ENCODE measurements around the gene CACNA1H.
"Not testable (repeated sequence)": the region's sequence is repeated elsewhere in the genome, so short reads cannot be mapped to it uniquely, and the experiment has no call there.

Gene CACNA1H

DNA sequence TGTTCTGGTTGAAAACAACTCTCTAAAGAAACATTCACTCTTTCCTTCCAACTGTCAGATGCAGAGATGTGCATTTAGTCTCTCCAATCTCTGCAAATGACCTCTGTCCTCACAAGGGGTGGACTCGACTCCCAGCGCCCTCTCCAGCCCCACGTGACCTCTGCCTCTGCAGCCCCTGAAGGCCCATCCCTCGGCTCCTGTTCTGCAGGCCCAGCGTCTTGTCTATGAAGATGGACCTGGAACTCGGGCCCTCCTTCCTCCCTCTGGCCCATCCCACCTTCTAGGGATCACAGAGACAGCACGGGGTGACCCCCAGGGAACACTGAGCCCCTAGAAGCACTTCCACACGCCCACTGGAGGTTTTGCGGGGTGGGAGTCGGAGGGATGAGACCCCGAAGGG, 90.5 kb downstream of the CACNA1H start:
- DNase-seq (ENCODE audit: low read depth in 2 of 3, low spot score in 2 of 3): not testable (repeated sequence)

DNA sequence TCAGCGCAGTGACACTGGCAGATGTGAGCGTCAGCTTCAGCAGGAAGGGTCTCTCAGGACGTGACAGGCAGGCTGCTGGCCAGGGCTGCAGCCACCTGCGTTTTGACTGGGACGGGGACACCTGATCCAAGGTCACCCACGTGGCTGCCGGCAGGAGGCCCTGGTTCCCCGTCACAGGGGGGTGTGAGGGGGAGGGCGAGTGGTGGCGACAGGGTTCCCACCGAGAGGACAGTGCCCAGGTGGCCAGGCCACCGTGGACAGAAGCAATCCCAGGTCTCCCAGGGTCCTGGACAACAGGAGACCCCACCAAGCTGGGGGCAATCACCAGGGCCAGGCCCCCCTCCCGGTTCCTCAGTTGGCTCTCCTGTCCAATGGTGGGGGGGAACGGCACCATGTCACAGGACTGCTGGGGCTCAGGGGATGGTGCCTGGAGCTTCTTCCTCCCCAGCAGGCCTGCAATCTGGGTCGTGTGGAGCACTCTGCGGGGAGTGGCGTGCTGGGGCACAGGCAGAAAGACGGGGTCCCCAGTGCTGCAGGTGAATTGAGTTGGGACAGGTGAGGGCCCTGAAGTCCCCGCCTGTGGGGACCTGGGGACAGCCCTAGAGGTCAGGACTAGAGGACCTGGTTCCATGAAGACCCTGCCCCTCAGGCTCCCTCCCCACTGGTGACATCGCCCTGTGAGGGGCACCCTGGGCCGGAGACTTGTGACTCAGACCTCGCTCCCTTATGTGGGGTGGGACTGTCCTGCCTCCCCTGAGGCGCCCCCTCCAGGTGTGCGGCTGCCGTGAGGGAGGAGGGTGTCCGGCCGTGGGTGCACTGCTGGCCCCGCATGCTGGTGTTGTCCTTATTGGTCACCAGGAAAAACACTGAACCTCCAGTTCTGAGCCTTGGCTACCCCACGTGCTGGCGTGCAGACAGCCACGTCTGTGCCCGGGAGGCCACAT, 91.3 kb downstream of the CACNA1H start:
- not testable (repeated sequence) for DNase-seq (ENCODE audit: low read depth in 2 of 3, low spot score in 2 of 3)

DNA sequence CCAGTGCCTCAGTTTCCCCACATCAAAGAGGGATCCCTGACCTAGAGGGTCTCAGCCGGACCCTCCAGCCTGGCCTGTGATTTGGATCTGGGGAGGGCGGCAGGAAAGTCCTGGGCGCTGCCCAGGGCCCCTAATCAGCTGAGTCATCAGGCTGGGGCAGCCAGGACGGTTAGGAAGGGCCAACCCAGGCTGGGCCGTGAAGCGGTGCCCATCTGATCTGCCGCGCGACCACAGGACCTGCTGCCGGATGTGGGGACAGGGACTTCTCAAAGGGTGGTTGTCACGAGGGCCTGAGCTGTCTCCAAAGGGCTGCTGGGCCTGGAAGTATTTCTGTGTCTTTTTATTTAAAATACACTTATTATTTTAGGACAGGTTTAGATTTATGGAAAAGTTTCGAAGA, 92.0 kb downstream of the CACNA1H start:
- DNase-seq (ENCODE audit: low read depth in 2 of 3, low spot score in 2 of 3): no peak

DNA sequence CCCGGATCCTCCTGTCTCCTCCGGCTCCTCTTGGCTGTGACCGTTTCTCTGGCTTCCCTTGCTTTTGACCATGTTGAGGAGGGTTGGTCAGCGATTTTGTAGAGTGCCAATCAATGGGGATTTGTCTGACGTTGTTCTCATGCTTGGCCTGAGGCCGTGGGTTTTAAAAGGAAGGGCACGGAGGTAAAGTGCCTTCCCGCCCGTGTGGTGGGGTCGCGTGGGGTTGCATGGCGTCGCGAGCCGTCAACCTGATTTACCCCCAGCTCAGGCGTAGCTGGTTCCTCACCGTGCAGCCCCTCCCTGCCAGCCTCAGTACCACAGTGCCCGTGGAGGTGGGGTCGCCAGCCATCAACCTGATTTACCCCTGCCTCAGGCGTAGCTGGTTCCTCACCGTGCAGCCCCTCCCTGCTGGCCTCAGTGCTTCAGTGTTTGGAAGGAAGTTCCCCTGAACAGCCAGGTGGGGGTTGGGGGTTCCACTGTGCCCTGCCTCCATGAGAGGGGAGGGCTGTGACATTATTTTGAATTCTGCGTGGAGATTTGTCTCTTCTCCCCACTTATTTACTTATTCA, 92.6 kb downstream of the CACNA1H start:
- no peak for DNase-seq (ENCODE audit: low read depth in 2 of 3, low spot score in 2 of 3)

DNA sequence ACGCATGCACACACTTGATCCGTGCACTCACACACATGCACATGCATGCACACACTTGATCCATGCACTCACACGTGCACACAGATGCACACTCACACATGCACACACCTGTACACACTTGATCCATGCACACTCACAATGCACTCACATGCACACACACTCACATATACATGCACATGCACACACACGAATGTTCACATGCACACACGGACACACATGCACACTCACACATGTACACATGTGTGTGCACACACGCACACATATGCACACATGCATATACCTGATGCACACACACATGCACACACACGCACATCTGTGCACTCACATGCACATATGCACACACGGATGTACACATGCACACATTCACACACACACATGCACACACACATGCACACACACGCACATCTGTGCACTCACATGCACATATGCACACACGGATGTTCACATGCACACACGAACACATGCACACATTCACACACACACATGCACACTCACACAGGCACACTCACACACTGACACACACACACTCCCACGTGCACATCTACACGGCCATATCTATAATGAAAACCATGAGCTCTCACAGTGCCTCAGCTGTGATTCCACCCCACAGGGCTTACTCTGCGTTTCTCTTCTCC, 95.1 kb downstream of the CACNA1H start:
- not testable (repeated sequence) for DNase-seq (ENCODE audit: low read depth in 2 of 3, low spot score in 2 of 3)

DNA sequence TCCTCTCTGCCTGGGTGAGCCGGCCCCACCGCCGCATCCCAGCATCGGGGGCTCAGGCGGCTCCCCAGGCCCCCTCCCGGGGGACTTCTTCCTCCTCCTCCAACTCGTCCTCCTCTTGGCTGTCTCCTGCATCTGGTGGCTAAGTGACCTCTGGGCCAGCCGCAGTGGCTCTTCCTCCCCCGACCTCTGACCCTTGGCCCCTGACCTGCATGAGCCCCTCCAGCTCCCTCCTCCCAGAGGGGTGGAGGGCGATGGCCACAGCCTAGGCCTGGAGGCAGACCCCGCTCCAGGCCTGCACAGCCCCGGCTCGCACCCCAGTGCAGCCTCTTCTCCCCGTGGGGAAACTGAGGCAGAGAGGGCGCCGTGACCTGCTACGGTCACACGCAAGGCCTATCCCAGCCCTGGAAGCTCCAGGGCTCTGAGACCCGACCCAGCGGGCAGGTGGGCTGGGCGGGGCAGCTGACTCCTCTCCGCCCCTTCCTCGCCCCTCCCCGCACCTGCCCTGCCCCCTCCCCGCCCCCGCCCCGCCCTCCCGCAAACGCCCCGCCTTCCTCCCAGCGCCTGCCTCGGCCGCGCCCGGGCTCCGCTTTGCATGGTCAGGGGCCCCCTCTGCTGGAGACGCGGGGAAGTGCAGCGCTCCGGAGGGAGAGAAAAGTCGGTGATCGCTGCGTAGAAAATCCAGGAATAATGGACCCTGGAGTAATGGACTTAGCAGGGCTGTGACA, 96.3 kb downstream of the CACNA1H start:
- not testable (repeated sequence) for DNase-seq (ENCODE audit: low read depth in 2 of 3, low spot score in 2 of 3)

DNA sequence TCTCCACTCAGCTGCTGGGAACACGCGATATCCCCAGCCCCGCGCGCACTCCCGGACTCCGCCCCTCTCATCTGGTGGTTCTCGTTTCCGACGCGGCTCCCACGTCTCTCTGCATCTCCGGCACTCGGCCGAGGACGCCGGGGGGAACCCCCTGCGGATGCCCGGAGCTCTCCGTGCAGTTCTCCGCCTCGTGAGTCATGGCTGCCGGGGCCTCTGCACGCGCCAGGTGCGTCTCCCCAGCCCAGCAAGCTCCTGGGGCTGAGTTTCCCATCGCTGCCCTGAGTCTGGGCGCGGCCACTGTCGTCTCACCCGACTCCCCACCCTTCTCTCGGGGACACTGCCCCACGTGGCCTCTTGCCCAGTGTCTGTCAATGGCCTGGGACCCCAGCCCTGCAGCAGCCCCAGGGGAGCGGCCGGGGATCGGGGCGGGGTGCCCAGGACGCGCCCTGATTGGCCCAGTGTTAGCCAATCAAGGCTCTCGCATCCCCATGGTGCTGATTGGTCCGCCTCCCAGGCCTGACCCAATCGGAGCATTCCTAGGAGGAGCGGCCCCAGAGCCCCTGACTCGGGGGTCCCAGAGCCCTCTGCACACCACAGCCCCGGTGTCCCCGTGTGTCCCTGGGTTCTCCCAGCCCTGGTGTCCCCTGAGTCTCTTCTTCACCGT, 100.9 kb downstream of the CACNA1H start:
- not testable (repeated sequence) for DNase-seq (ENCODE audit: low read depth in 2 of 3, low spot score in 2 of 3)

DNA sequence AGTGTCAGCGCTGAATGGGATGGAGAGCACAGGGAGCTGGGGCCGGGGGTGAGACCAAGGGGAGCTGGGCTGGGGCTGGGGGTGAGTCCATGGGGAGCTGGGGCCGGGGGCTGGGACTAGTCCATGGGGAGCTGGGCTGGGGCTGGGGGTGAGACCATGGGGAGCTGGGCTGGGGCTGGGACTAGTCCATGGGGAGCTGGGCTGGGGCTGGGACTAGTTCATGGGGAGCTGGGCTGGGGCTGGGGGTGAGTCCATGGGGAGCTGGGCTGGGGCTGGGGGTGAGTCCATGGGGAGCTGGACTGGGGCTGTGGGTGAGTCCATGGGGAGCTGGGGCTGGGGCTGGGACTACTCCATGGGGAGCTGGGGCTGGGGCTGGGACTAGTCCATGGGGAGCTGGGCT, 101.9 kb downstream of the CACNA1H start:
- DNase-seq (ENCODE audit: low read depth in 2 of 3, low spot score in 2 of 3): not testable (repeated sequence)

DNA sequence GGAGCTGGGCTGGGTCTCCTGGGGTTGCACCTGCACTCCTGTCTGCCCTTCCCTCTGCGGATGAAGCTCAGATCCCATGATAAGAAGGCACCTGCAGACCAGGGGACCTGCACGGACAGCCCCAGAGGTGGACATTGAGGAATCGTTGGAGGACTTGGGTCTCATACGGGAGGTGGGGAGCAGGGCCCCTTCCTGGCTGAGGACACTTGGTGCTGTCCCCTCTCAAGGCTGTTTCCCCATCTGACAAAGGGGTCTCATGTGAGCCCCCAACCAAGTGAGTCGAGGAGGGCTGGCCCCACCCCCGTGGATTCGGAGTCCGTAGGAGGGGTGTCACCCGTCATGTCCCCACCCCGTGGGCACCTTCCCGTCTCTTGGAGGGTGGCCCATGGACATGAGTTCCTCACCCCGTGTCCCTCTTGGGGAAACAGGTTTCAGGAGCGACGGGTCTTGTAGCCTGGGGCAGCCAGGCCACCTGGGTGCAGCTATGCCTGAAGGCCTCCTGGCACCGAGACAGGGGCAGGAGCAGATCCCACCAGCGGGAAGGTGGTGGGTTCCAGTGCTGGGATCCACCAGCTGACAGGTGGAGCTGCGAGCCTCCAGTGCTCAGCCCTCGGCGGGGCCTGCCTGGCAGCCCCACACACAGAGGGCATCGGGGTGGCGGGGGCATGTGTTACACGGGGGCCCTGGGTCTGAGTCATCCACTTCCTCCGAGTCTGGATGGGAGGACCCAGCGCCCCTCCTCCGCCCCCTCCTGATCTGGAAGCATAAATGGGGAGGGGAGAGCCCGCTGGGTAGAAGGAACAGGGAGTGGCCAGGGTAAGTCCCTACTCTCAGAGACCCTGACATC, 102.6 kb downstream of the CACNA1H start, which contains the start of gene TPSD1:
TSS of gene TPSD1 (plus strand) at position 794 of the 847 bp plus-strand sequence. CDS start 212 bp downstream, outside the sequence.
- DNase-seq (ENCODE audit: low read depth in 2 of 3, low spot score in 2 of 3): not testable (repeated sequence)

DNA sequence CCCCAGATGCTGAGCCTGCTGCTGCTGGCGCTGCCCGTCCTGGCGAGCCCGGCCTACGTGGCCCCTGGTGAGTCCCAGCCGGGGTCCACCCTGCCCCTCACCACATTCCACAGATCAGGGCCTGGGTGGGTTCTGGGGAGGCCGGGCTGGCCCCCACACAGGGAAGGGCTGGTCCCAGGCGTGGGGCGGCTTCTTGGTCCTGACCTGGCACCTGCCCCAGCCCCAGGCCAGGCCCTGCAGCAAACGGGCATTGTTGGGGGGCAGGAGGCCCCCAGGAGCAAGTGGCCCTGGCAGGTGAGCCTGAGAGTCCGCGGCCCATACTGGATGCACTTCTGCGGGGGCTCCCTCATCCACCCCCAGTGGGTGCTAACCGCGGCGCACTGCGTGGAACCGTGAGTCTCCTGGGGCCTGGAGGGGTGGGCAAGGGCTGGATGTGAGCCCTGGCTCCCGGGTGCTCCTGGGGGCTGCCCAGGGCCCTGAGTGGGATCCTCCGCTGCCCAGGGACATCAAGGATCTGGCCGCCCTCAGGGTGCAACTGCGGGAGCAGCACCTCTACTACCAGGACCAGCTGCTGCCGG, 103.5 kb downstream of the CACNA1H start:
- not testable (repeated sequence) for DNase-seq (ENCODE audit: low read depth in 2 of 3, low spot score in 2 of 3)

DNA sequence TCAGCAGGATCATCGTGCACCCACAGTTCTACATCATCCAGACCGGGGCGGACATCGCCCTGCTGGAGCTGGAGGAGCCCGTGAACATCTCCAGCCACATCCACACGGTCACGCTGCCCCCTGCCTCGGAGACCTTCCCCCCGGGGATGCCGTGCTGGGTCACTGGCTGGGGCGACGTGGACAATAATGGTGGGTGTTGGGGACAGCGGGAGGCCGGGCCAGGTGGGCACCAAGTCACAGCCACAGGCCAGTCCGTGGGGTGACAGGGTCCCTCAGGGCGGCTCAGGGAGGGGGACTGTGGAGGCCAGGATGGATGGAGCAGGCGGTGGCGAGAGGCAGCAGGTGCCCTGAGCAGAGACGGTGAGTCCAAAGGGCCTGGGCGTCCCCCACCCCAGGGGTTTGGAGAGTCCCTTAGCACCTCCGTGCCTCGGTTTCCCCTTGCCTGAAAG, 104.0 kb downstream of the CACNA1H start:
- no peak for DNase-seq (ENCODE audit: low read depth in 2 of 3, low spot score in 2 of 3)

DNA sequence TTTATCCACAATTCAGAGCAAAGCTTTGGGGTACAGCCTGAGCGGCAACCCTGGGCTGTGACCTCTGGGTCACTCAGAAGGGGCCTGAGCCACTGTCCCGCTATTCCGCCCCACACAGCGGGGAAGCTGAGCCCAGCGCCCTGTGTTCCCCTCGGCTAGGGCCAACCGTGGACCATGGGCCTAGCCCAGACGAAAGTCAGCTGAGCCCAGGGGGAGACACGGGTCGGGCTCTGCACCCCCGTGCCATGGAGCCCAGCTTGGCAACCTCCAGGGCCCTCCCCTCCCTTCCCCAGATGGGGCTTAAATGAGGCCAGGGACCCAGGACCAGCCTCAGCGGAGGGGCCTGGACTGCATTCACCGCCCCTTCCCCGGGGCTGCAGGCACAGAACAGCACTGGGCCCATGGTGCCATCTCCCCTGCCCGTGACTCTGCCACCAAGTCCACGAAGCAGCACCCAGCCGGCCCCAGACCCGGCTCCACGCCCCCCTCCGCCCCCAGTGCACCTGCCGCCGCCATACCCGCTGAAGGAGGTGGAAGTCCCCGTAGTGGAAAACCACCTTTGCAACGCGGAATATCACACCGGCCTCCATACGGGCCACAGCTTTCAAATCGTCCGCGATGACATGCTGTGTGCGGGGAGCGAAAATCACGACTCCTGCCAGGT, 104.8 kb downstream of the CACNA1H start:
- DNase-seq (ENCODE audit: low read depth in 2 of 3, low spot score in 2 of 3): no peak

DNA sequence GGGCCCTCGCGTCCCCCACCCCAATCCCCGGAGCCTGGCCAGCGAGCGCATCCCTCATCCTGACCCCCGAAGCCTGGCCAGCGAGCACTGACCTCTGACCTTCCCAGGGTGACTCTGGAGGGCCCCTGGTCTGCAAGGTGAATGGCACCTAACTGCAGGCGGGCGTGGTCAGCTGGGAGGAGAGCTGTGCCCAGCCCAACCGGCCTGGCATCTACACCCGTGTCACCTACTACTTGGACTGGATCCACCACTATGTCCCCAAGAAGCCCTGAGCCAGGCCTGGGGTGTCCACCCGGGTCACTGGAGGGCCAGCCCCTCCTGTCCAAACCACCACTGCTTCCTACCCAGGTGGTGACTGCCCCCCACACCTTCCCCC, 105.3 kb downstream of the CACNA1H start:
- DNase-seq (ENCODE audit: low read depth in 2 of 3, low spot score in 2 of 3): no peak

DNA sequence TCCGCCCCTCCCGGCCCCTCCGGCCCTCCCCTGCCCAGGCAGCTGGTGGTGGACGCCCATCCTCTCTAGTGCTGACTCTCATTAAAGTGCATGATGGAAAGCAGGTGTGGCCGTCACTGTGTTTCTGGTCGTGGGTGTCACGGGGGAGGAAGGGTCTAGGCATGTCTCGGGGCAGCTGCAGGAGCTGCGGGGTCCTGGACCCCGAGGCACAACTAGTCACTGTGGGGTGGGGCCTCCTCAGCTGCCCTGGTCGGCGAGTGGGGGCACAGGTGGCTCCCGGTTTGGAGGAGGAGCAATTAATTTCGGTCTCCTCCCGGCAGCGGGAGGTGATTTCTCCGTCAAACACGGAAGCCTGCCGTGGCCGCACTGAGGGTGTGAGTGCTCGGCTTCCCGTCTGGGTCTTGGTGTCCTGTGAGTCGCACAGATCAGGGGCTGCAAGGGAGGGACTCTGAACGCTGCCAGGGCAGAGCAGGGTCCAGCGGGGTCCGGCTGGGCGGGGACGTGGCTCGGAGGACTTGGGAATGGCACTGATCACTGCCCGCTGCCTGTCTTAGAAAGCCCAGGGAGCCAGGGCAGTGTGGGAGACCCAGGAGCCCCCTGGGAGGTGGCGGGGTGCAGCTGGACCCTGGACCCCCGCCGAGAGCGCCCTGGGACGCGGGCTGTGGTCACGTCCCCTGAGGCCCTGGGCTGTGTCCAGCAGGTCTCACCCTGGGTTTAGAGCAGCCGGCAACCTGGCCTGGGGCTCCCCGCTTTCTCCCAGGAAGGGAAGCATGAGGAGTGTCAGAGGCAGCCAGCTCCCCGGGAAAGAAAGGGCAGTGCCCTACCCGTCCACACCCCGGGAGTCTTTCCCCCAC, 106.2 kb downstream of the CACNA1H start:
- DNase-seq (ENCODE audit: low read depth in 2 of 3, low spot score in 2 of 3): no peak

DNA sequence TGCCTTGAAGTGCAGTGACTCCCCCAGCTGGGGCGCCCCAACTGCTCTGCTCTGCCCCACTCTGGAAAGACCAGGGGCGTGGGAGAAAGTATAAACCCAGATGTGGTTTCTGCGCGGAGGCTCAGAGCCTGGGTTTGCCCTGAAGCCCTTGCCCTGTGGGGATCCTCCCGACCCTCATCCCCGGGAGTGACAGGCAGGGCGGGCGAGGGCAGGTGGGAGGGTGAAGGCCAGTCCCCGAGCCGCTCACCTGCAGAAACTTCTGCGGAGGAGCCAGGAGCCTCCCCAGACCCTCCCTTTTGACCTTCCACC, 106.8 kb downstream of the CACNA1H start:
- no peak for DNase-seq (ENCODE audit: low read depth in 2 of 3, low spot score in 2 of 3)

DNA sequence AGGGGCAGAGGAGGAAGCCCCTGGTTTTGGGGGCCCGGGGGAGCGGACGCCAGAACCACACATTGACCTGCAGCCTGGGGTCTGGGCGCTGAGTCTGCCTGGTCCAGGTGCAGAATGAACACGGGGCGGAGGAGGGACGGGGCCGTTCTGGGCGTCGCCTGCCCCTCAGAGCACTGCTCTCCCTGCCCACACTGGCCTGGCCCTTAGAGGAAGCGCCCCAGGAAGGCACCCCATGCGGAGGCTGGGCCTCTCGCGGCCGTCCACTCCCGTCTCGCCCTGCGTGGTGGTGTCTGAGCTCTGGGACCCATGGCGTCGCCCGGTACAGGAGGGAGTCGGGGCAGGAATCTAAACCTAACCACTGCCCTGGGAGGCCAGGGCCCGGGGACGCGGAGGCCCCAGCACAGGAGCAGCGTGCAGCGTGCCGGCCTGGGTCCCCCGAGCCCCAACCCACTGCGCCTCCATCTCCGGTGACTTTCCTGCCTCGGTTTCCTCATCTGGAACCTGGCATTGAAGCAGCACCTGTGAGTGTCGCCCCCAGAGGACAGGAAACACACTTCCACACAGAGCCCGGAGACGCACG, 107.3 kb downstream of the CACNA1H start:
- no peak for DNase-seq (ENCODE audit: low read depth in 2 of 3, low spot score in 2 of 3)

DNA sequence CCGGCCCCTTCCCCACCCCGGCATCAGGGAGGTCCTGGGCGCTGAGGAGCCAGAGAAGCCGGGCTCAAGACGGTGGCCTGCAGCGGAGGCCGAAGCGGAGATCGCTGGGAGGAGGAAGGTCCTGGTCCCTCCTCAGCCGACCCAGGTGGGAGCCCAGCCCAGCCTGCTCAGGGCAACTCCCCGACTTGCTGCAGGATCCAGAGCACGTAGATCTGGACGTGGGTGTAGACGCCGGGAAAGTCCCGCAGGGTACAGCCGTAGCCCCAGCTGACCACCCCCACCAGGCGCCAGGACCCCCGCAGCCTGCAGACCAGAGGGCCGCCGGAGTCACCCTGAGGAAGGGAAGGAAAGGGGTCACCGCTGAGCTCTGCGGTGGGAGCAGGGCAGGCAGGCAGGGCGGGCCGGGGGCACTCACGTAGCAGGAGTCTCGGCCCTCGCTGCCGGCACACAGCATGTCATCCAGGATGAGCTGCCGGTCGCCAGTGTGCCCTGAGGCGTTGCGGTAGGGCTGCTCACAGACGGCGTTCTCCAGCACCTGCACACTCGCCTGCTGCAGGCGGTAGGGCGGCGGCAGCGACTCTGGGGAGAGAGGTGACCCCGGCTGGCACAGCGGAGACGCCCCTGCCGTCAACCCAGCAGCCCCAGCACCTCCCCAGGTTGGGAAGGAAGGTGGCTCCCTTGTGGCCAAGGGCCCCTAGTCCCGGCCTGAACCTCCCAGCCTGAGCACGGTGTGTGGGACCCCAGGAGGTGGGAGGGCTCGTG, 108.4 kb downstream of the CACNA1H start:
- DNase-seq (ENCODE audit: low read depth in 2 of 3, low spot score in 2 of 3): no peak
